Gastroesophageal sphincter (tissue), 3 donors: ENCODE results near the gene CAVIN3.

Experiments
- CTCF ChIP-seq, 4 experiments: fragments of 200-600 bp in 2 of 4; fragments of 450-650 bp in 2 of 4; sonication (generic) in 1 of 4; IDR thresholded peaks; one replicate each; pipeline ENCODE4 v1.5.1; 2017 to 2019; ENCODE audit warnings: antibody characterized with exemption in 4 of 4, mild to moderate bottlenecking in 2 of 4, moderate library complexity in 2 of 4
- POLR2A ChIP-seq, 2 donors: fragments of 450-650 bp; IDR thresholded peaks; one replicate each; pipeline ENCODE4 v1.6.1; 2017; ENCODE audit warnings: antibody characterized with exemption in 2 of 2, mild to moderate bottlenecking in 2 of 2, moderate library complexity in 1 of 2

GRCh38 chr11:6333095-6333494 lies 12.8 kb upstream of the CAVIN3 start:
- TF ChIP-seq CTCF (IDR thresholded peaks at IDR 0.05) (no peak), POLR2A (IDR thresholded peaks at IDR 0.05) (no peak)
